NCI-H2081 treated with DMSO at 0.1 percent for 48 hours (cell line): ENCODE measurements around the gene SLC22A13.
"Not testable (repeated sequence)": the region's sequence is repeated elsewhere in the genome, so short reads cannot be mapped to it uniquely, and the experiment has no call there.

Experiments used
- DNase-seq: peaks from one replicate; lab custom pipeline; 2025; lab: John Stamatoyannopoulos, UW

SLC22A13 gene

GRCh38 chr3:38306941-38307340 is 41.3 kb downstream of the SLC22A13 start:
- DNase-seq, result no peak

- DNase-seq, result no peak
These were observed 42.0 kb downstream of the SLC22A13 start for GRCh38 chr3:38307599-38307998.

- no peak for DNase-seq
These were observed 42.8 kb downstream of the SLC22A13 start for GRCh38 chr3:38308456-38308855.

GRCh38 chr3:38311476-38311875 is 45.9 kb downstream of the SLC22A13 start:
- no peak for DNase-seq

GRCh38 chr3:38311941-38312340 is 46.3 kb downstream of the SLC22A13 start:
- no peak for DNase-seq

GRCh38 chr3:38312356-38312755 is 46.7 kb downstream of the SLC22A13 start:
- DNase-seq, result no peak

GRCh38 chr3:38313263-38313662 is 47.7 kb downstream of the SLC22A13 start:
- DNase-seq, result no peak

DNA sequence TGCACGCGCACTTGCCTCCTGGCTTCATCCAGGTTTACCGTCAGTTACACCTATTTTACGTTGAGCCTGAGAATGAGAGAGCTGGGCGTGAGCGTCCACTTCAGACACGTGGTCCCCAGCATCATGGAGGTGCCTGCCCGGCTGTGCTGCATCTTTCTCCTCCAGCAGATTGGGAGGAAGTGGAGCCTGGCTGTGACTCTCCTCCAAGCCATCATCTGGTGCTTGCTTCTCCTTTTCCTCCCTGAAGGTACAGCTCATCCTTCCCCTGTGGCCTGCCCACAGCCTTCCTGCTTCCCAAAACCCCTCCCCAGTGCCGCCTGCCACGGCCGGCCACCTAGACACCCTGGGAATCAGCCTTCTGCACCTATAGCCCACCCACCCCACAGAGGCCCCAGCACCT is 48.1 kb downstream of the SLC22A13 start:
- no peak for DNase-seq

- DNase-seq, result no peak
These were observed 48.6 kb downstream of the SLC22A13 start for GRCh38 chr3:38314112-38314763.

DNA sequence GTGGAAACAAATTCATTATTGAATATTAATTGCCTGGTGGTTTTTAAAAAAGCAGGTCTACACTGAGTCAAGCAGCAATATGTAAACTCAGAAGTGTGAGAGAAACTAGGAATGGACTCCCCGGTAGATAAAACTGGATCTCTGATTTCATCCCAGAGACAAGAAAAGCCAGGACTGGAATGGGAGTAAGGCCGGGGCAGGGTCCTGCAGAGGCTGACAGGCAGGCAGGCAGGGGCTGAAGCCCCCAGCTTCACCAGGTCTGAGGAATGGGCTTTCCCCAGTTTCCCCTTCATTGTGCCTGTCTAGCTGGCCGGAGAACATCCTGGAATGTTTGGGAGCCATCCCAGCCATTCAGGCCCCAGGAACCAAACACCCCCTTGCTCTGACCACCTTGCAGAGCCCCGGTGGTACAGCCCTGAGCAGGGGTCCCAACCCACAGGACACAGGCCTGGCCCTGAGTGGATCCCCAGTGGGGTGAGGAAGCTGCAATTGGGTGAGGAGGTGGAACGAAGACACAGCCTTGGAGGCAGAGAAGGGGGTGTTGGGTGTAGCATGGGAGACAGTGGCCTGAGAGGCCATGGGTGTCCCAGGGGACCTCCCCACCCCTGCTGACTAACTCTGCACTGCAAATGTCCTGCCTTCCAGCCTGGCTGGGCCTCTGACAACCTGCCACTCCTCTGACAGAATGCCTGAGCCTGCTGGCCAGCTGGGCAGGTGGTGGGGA is 49.3 kb downstream of the SLC22A13 start:
- DNase-seq, result no peak

- no peak for DNase-seq
These were observed 50.0 kb downstream of the SLC22A13 start for GRCh38 chr3:38315488-38316230.

GRCh38 chr3:38316356-38317191 is 51.0 kb downstream of the SLC22A13 start:
- DNase-seq, result no peak

DNA sequence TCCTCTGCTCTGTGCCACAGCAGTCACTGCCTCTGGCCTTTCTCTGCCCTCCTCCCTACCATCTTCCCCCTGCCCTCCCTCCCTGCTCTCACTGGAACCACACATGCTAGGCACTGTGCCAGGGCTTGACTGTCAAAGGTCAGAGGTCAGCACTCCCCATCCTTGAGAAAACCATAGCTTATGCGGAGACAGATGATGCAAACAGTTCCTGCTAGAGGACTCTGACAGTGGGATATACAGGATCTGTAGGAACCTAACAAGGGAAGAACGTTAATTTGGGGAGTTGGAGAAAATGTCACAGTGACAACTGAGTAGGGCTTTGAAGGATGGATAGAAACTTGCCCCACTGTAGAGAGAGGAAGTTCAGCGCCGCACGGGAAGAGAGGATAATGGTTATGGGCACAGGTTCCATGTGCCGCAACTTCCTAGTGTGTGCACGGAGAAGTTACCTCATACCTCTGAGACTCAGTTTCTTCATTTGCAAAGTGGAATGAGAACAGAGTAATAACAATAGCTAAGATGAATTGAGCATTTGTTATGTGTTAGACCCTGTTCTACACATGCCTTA is 51.7 kb downstream of the SLC22A13 start:
- no peak for DNase-seq

- DNase-seq, result no peak
These were observed 53.4 kb downstream of the SLC22A13 start for GRCh38 chr3:38318766-38319671.

DNA sequence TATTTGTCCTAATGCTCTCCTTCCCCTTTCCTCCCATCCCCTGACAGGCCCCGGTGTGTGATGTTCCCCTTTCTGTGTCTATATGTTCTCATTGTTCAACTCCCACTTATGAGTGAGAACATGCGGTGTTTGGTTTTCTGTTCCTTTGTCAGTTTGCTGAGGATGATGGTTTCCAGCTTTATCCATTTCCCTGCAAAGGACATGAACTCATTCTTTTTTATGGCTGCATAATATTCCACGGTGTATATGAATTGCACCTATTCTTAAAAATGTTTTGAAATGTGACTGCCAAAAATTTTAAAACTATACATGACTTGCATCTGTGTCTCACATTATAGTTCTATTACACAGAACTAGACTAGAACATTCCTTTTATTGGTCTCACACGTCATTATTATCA is 55.0 kb downstream of the SLC22A13 start:
- DNase-seq, result not testable (repeated sequence)

GRCh38 chr3:38323060-38323459 is 57.4 kb downstream of the SLC22A13 start:
- no peak for DNase-seq

DNA sequence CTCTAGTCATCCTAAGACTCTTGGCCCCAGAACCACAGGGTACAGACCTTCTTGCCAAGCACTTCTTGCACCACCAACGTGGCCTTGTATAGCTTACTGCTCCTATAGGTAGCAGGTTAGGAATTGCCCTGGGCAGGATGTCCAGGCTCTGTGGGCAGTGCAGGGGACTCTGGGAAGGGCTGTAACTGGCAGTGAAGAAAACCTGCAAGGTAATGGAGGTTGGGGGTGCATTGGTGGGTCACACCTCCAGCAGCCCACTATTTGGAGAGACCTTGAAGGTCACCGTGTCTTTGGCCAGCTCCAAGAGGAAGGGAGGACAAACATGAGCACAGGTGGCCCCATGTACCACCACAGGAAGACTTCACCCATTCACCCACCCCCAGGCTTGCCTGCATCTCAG is 59.6 kb downstream of the SLC22A13 start:
- DNase-seq, result no peak

GRCh38 chr3:38327335-38328009 is 61.9 kb downstream of the SLC22A13 start:
- no peak for DNase-seq
